Loucy (cell line): ENCODE data around the gene TASP1.

Source experiments
- H2AFZ ChIP-seq: fragments of 200-600 bp; sonication (generic); 2 replicates; pipeline ENCODE4 v1.6.0; 2016; ENCODE audit warnings: antibody characterized with exemption, mild to moderate bottlenecking, low read length, moderate library complexity
- H3F3A ChIP-seq: fragments of 200-600 bp; 2 replicates; pipeline ENCODE4 v1.6.0; 2016; ENCODE audit warnings: antibody characterized with exemption, low read depth, mild to moderate bottlenecking
- H3K27me3 ChIP-seq: fragments of 200-600 bp; sonication (generic); 2 replicates; pipeline ENCODE4 v1.6.1; 2014; ENCODE audit warnings: low read length, mild to moderate bottlenecking; ENCODE audit not compliant: insufficient read depth, poor library complexity, severe bottlenecking
- H3K36me3 ChIP-seq: fragments of 200-600 bp; sonication (generic); 2 replicates; pipeline ENCODE4 v1.6.1; 2016; ENCODE audit warnings: low read length; ENCODE audit not compliant: insufficient read depth
- H3K4me1 ChIP-seq: fragments of 200-600 bp; sonication (generic); 2 replicates; pipeline ENCODE4 v1.5.1; 2014; ENCODE audit warnings: low read length, mild to moderate bottlenecking; ENCODE audit not compliant: insufficient read depth, poor library complexity, severe bottlenecking
- H3K4me2 ChIP-seq: fragments of 200-600 bp; sonication (generic); 2 replicates; pipeline ENCODE4 v1.6.0; 2014; ENCODE audit warnings: antibody characterized with exemption, low read length, low read depth, mild to moderate bottlenecking; ENCODE audit not compliant: poor library complexity, severe bottlenecking
- H3K4me3 ChIP-seq: fragments of 200-600 bp; sonication (generic); 2 replicates; pipeline ENCODE4 v1.5.1; 2014; ENCODE audit warnings: low read length, mild to moderate bottlenecking, mixed read lengths; ENCODE audit not compliant: poor library complexity, severe bottlenecking
- H3K79me2 ChIP-seq: fragments of 200-600 bp; sonication (generic); 2 replicates; pipeline ENCODE4 v1.6.1; 2014; ENCODE audit warnings: low read length; ENCODE audit not compliant: insufficient read depth
- H3K9ac ChIP-seq: fragments of 200-600 bp; sonication (generic); 2 replicates; pipeline ENCODE4 v1.6.0; 2014; ENCODE audit warnings: mild to moderate bottlenecking, low read depth, low read length, moderate library complexity; ENCODE audit not compliant: poor library complexity, severe bottlenecking
- H3K9me2 ChIP-seq: fragments of 200-600 bp; sonication (generic); replicated peaks from 2 replicates; pipeline ENCODE4 v1.6.1; 2016; ENCODE audit warnings: low read depth, low read length, mixed read lengths
- H3K9me3 ChIP-seq: fragments of 200-600 bp; sonication (generic); 2 replicates; pipeline ENCODE4 v1.6.1; 2014; ENCODE audit warnings: mild to moderate bottlenecking, antibody characterized with exemption, low read length, low read depth; ENCODE audit not compliant: insufficient read depth
- H4K20me1 ChIP-seq: fragments of 200-600 bp; sonication (generic); 2 replicates; pipeline ENCODE4 v1.6.0; 2014; ENCODE audit warnings: antibody characterized with exemption, low read length, mild to moderate bottlenecking; ENCODE audit not compliant: insufficient read depth, poor library complexity, severe bottlenecking
- EZH2phosphoT487 ChIP-seq: fragments of 200-600 bp; IDR thresholded peaks from 2 replicates; pipeline ENCODE4 v1.6.1; 2018; ENCODE audit warnings: antibody characterized with exemption, mild to moderate bottlenecking, moderate library complexity, borderline replicate concordance
- TF ChIP-seq, protein P1 (sequence below): fragments of 200-600 bp; sonication (generic); conservative IDR thresholded peaks from 2 replicates; pipeline ENCODE4 v1.5.1; 2014; ENCODE audit warnings: mild to moderate bottlenecking, antibody characterized with exemption, low read length

Gene TASP1

DNA sequence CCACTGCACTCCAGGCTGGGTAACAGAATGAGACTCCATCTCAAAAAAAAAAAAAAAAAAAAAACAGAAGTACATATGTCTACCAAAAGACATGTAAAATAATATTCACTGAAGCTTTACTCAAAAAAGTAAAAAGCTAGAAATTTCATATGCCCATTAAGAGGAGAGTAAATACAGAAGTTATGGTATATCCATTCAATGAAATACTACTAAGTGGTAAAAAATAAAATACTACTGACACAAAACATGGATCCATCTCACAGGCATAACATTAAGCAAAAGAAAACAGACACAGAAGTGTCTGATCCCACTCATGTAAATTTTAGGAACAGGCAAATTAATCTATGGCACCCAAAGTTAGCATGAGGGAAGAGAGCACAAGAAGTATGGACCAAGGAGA lies 52.6 kb downstream of the TASP1 start:
- H3K9me3 ChIP-seq = peaks cover 10% of the 10 kb centered on the region; the same call in 1 of the 2 replicates
- H3K27me3 ChIP-seq = no peaks in the 10 kb centered on the region
- H3K79me2 ChIP-seq = no peaks in the 10 kb centered on the region
- H3K9ac ChIP-seq = no peak overlapping the region
- no peak overlapping the region for H2AFZ ChIP-seq
- no peaks in the 10 kb centered on the region for H3K4me1 ChIP-seq
- H4K20me1 ChIP-seq = no peaks in the 10 kb centered on the region
- no peaks in the 10 kb centered on the region for H3K9me2 ChIP-seq
- TF ChIP-seq, protein P1, sequence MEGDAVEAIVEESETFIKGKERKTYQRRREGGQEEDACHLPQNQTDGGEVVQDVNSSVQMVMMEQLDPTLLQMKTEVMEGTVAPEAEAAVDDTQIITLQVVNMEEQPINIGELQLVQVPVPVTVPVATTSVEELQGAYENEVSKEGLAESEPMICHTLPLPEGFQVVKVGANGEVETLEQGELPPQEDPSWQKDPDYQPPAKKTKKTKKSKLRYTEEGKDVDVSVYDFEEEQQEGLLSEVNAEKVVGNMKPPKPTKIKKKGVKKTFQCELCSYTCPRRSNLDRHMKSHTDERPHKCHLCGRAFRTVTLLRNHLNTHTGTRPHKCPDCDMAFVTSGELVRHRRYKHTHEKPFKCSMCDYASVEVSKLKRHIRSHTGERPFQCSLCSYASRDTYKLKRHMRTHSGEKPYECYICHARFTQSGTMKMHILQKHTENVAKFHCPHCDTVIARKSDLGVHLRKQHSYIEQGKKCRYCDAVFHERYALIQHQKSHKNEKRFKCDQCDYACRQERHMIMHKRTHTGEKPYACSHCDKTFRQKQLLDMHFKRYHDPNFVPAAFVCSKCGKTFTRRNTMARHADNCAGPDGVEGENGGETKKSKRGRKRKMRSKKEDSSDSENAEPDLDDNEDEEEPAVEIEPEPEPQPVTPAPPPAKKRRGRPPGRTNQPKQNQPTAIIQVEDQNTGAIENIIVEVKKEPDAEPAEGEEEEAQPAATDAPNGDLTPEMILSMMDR = no peak
- TF ChIP-seq EZH2phosphoT487 = no peak
- no peak overlapping the region for H3K4me2 ChIP-seq
- no peak overlapping the region for H3K4me3 ChIP-seq
- H3F3A ChIP-seq = no peaks in the 10 kb centered on the region
- peaks cover 23% of the 10 kb centered on the region for H3K36me3 ChIP-seq

DNA sequence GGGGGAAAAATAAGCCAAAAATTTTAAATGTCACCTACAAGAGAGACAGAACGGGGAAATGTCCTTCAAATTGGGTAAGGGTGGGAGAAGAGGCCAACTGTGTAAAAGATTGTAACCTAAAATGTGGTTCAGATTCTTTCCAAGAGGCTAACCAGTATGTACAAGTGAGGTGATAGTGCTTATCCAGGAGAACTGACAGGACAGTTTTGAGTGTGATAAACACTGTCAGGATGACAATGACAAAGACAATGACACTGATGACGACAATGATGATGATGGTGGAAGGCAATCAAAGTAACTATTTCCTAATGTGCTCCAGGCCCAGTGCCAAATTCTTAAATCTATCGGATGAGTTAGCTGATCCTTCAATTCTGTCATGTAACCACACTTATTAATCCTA lies 57.3 kb downstream of the TASP1 start:
- Histone ChIP-seq H3K9me2 (no peaks in the 10 kb centered on the region), H3K27me3 (no peaks in the 10 kb centered on the region), H4K20me1 (no peaks in the 10 kb centered on the region), H3K36me3 (peaks cover 36% of the 10 kb centered on the region), H3K4me1 (no peaks in the 10 kb centered on the region), H3K4me3 (no peak overlapping the region), H3F3A (no peaks in the 10 kb centered on the region), H2AFZ (no peak overlapping the region), H3K4me2 (no peak overlapping the region), H3K9me3 (peaks cover 10% of the 10 kb centered on the region; the same call in 1 of the 2 replicates), H3K9ac (no peak overlapping the region), H3K79me2 (no peaks in the 10 kb centered on the region)
- no peak for TF ChIP-seq EZH2phosphoT487
- TF ChIP-seq, protein P1 = no peak

DNA sequence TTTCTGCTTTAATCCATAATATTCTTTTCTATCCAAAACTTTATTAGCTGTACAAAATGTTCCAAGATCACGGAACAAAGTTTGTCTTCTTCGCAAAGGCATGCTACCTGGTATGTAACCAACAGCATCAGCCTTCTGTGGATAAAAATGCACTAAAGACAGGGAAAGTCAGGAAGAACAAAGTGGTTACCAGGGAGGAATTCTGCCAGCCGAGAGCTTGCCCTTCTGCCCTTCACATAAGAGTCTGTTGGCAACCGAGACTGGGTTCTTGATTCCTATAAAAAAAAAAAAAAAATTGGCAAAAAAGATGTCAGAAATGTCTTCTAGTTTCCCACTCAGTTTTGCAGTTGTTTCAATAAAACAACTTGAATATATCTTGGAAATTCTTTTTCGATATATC lies 58.0 kb downstream of the TASP1 start:
- no peaks in the 10 kb centered on the region for H3F3A ChIP-seq
- H3K79me2 ChIP-seq = no peaks in the 10 kb centered on the region
- H2AFZ ChIP-seq = no peak overlapping the region
- no peaks in the 10 kb centered on the region for H3K4me1 ChIP-seq
- peaks cover 31% of the 10 kb centered on the region for H3K36me3 ChIP-seq
- no peaks in the 10 kb centered on the region for H3K27me3 ChIP-seq
- no peaks in the 10 kb centered on the region for H4K20me1 ChIP-seq
- H3K9me2 ChIP-seq = no peaks in the 10 kb centered on the region
- H3K9ac ChIP-seq = no peak overlapping the region
- no peak for TF ChIP-seq EZH2phosphoT487
- TF ChIP-seq, protein P1 = no peak
- no peak overlapping the region for H3K4me3 ChIP-seq
- 0 out of 2 replicates have a peak, but pooled peaks cover 5% of the 10 kb centered on the region for H3K9me3 ChIP-seq
- no peak overlapping the region for H3K4me2 ChIP-seq
